Measurements from ENCODE around the gene C1RL. TPM values are rescaled to one million over a fixed set of nuclear protein-coding genes. Genes with fewer than 3 reads are reported as not detected.
"Not testable (repeated sequence)": the region's sequence is repeated elsewhere in the genome, so short reads cannot be mapped to it uniquely, and the experiment has no call there.

The C1RL gene
- total and polyA plus RNA-seq, 4 experiments from 2014 or later: 4.9 to 33.6 (median 20.1) TPM

- intact Hi-C loops (cut with micrococcal nuclease); H3K36me3 Mint-ChIP-seq: not testable (repeated sequence)
Observed at GRCh38 chr12:7049445-7049951, 59.5 kb downstream of the C1RL start.

GRCh38 chr12:7047306-7047705 lies 61.7 kb downstream of the C1RL start:
- H3K27me3 Mint-ChIP-seq: peaks cover 0 to 3% of the 10 kb centered on the region in 2 donors
- peaks cover 6 to 15% (median 11%) of the 10 kb centered on the region in 4 donors for H3K4me1 Mint-ChIP-seq
- H3K27ac ChIP-seq (ENCODE audit: low read depth, low read length): no peak overlapping the region
- peak overlapping the region in 2 of 8 donors; percentile 28 to 64 for H3K4me3 Mint-ChIP-seq
- intact Hi-C loops (cut with micrococcal nuclease): no loop called here
- no peaks in the 10 kb centered on the region for H3K36me3 ChIP-seq (ENCODE audit: insufficient read depth, low read length)
- H3K27me3 ChIP-seq (ENCODE audit: insufficient read depth, low read length): no peaks in the 10 kb centered on the region
- H3K9me3 ChIP-seq (ENCODE audit: control insufficient read depth in 1 of 2, low read length in 2 of 2): no peaks in the 10 kb centered on the region
- H3K4me1 ChIP-seq (ENCODE audit: insufficient read depth, low read length): peaks cover 7% of the 10 kb centered on the region
- CTCF ChIA-PET (ENCODE audit: partially characterized antibody): interaction anchor here (1.9 kb wide), 1 partner anchor 10 kb away, joined by 6 read pairs; no protein-coding TSS in a partner anchor
- DNase-seq: no peak
- no peaks in the 10 kb centered on the region for H3K36me3 Mint-ChIP-seq
- POLR2A ChIA-PET (ENCODE audit: partially characterized antibody): no interaction called here
- H3K27ac Mint-ChIP-seq: peak overlapping the region in 2 of 7 donors; percentile 21 to 72
- no peaks in the 10 kb centered on the region for H3K9me3 Mint-ChIP-seq
- no peak overlapping the region for H3K4me3 ChIP-seq (ENCODE audit: low read length in 2 of 2)

More at GRCh38 chr12:7049445-7049951, 59.5 kb downstream of the C1RL start:
- H3K36me3 ChIP-seq (ENCODE audit: insufficient read depth, low read length); H3K27me3 Mint-ChIP-seq; H3K9me3 Mint-ChIP-seq; H3K4me3 Mint-ChIP-seq; H3K27ac Mint-ChIP-seq; POLR2A ChIA-PET (ENCODE audit: partially characterized antibody); H3K9me3 ChIP-seq (ENCODE audit: control insufficient read depth in 1 of 2, low read length in 2 of 2); DNase-seq; H3K27ac ChIP-seq (ENCODE audit: low read depth, low read length); CTCF ChIA-PET (ENCODE audit: partially characterized antibody); H3K27me3 ChIP-seq (ENCODE audit: insufficient read depth, low read length); H3K4me1 ChIP-seq (ENCODE audit: insufficient read depth, low read length); H3K4me3 ChIP-seq (ENCODE audit: low read length in 2 of 2): not testable (repeated sequence)
- H3K4me1 Mint-ChIP-seq: peaks cover 6 to 15% (median 11%) of the 10 kb centered on the region in 4 donors

DNA sequence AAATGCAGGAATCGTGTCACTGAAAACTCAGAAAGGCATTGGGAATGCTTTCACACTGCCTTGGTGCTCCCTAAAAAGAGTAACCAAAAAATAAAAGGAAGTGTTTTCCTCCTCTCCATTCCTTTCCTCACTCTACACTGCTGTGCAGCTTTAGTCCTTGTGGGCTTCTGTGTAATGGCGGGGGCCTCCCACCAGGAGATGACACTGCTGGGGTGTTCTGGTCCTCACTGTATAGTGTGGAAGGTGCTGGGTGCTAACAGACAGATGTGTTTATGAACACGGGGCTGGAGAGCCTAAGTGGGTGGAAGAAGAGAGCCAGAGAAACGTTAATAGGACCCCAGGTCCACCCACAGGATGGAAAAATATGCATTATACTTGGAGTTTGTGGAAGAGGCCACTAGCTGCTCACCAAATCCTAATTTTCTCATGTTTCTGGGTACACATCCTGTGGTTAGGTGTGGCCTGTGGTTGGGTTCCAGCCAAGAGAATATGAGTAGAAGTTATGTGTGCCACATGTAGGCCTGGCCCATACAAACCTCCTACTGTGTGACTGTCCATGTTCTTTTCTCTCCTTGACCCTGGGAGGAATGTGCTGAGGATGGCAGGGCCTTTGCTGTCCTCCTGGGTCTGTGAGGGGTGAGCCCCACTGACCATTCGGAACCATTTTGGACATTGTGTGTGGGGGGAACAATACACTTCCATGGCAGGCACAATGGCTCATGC lies 62.5 kb downstream of the C1RL start:
- H3K27ac ChIP-seq (ENCODE audit: low read depth, low read length): no peak overlapping the region
- H3K36me3 Mint-ChIP-seq: no peaks in the 10 kb centered on the region
- H3K27me3 Mint-ChIP-seq: peaks cover 0 to 3% of the 10 kb centered on the region in 2 donors
- no peaks in the 10 kb centered on the region for H3K9me3 ChIP-seq (ENCODE audit: control insufficient read depth in 1 of 2, low read length in 2 of 2)
- POLR2A ChIA-PET (ENCODE audit: partially characterized antibody): no interaction called here
- no peaks in the 10 kb centered on the region for H3K36me3 ChIP-seq (ENCODE audit: insufficient read depth, low read length)
- peaks cover 0 to 2% (median 0%) of the 10 kb centered on the region in 8 donors for H3K9me3 Mint-ChIP-seq
- CTCF ChIA-PET (ENCODE audit: partially characterized antibody): interaction anchor here (1.9 kb wide), 1 partner anchor 11 kb away, joined by 6 read pairs; no protein-coding TSS in a partner anchor
- H3K27me3 ChIP-seq (ENCODE audit: insufficient read depth, low read length): no peaks in the 10 kb centered on the region
- no peak for DNase-seq
- H3K4me3 Mint-ChIP-seq: no peak overlapping the region
- peaks cover 7% of the 10 kb centered on the region for H3K4me1 ChIP-seq (ENCODE audit: insufficient read depth, low read length)
- peak overlapping the region in 1 of 7 donors; percentile 18 for H3K27ac Mint-ChIP-seq
- intact Hi-C loops (cut with micrococcal nuclease): no loop called here
- no peak overlapping the region for H3K4me3 ChIP-seq (ENCODE audit: low read length in 2 of 2)
- peaks cover 6 to 15% (median 11%) of the 10 kb centered on the region in 4 donors for H3K4me1 Mint-ChIP-seq

- Histone ChIP-seq H3K27me3 (ENCODE audit: insufficient read depth, low read length) (no peaks in the 10 kb centered on the region), H3K9me3 (ENCODE audit: control insufficient read depth in 1 of 2, low read length in 2 of 2) (no peaks in the 10 kb centered on the region), H3K4me1 (ENCODE audit: insufficient read depth, low read length) (peaks cover 7% of the 10 kb centered on the region), H3K4me3 (ENCODE audit: low read length in 2 of 2) (no peak overlapping the region), H3K27ac (ENCODE audit: low read depth, low read length) (no peak overlapping the region), H3K36me3 (ENCODE audit: insufficient read depth, low read length) (no peaks in the 10 kb centered on the region)
- Mint-ChIP-seq H3K9me3 (peaks cover 0 to 2% (median 0%) of the 10 kb centered on the region in 8 donors), H3K4me3 (no peak overlapping the region), H3K4me1 (peaks cover 6 to 15% (median 11%) of the 10 kb centered on the region in 4 donors), H3K36me3 (no peaks in the 10 kb centered on the region), H3K27me3 (peaks cover 0 to 3% of the 10 kb centered on the region in 2 donors), H3K27ac (no peak overlapping the region)
- intact Hi-C loops (cut with micrococcal nuclease): no loop called here
- DNase-seq: no peak
- ChIA-PET CTCF (ENCODE audit: partially characterized antibody) (no interaction called here), POLR2A (ENCODE audit: partially characterized antibody) (no interaction called here)
Observed at GRCh38 chr12:7045913-7046312, 63.1 kb downstream of the C1RL start.

Other genes starting within 250 kb of the C1RL start
- gene TPI1, start 241.7 kb downstream of the C1RL start, total RNA-seq: 100 to 1,000 TPM; 155 to 164 TPM
- 100 to 1,000 TPM; 572 to 777 TPM for gene TPI1, start 241.7 kb downstream of the C1RL start, polyA plus RNA-seq
- gene SPSB2, start 235.9 kb downstream of the C1RL start, total RNA-seq: 10 to 100 TPM; 19.8 to 21.9 TPM
- gene SPSB2, start 235.9 kb downstream of the C1RL start, polyA plus RNA-seq: 10 to 100 TPM; 16.6 to 25.5 TPM
- 1 to 10 TPM; 8.3 to 9.1 TPM for gene LRRC23, start 204.4 kb downstream of the C1RL start, total RNA-seq
- 1 to 10 TPM; 4.1 to 4.2 TPM for gene LRRC23, start 204.4 kb downstream of the C1RL start, polyA plus RNA-seq
- gene ENO2, start 194.6 kb downstream of the C1RL start, total RNA-seq: 100 to 1,000 TPM; 187 to 190 TPM
- 10 to 100 TPM; 28.4 to 35.8 TPM for gene ENO2, start 194.6 kb downstream of the C1RL start, polyA plus RNA-seq
- gene ATN1, start 181.3 kb downstream of the C1RL start, total RNA-seq: 10 to 100 TPM; 32.2 to 33.0 TPM
- gene ATN1, start 181.3 kb downstream of the C1RL start, polyA plus RNA-seq: 1 to 10 TPM in 1 of 2 donors, under 1 TPM in 1; 0.16 to 1.1 TPM
- gene RNU7-1, start 165.4 kb downstream of the C1RL start, total RNA-seq: not detected
- gene RNU7-1, start 165.4 kb downstream of the C1RL start, polyA plus RNA-seq: not detected
- gene C12orf57, start 165.2 kb downstream of the C1RL start, total RNA-seq: 100 to 1,000 TPM; 423 to 425 TPM
- gene C12orf57, start 165.2 kb downstream of the C1RL start, polyA plus RNA-seq: 100 to 1,000 TPM; 155 to 244 TPM
- gene PTPN6, start 157.9 kb downstream of the C1RL start, total RNA-seq: 100 to 1,000 TPM; 189 to 199 TPM
- 100 to 1,000 TPM; 126 to 325 TPM for gene PTPN6, start 157.9 kb downstream of the C1RL start, polyA plus RNA-seq
- gene PHB2, start 138.6 kb downstream of the C1RL start, total RNA-seq: 100 to 1,000 TPM; 142 to 148 TPM
- 100 to 1,000 TPM; 102 to 114 TPM for gene PHB2, start 138.6 kb downstream of the C1RL start, polyA plus RNA-seq
- gene EMG1, start 138.3 kb downstream of the C1RL start, total RNA-seq: 10 to 100 TPM; 68.6 to 70.8 TPM
- 10 to 100 TPM; 68.8 to 69.8 TPM for gene EMG1, start 138.3 kb downstream of the C1RL start, polyA plus RNA-seq
- 10 to 100 TPM; 18.3 to 21.6 TPM for gene LPCAT3, start 90.7 kb downstream of the C1RL start, total RNA-seq
- 10 to 100 TPM; 25.3 to 33.8 TPM for gene LPCAT3, start 90.7 kb downstream of the C1RL start, polyA plus RNA-seq
- gene C1S, start 48.5 kb downstream of the C1RL start, total RNA-seq: 1 to 10 TPM; 1.3 to 2.6 TPM
- not detected for gene C1S, start 48.5 kb downstream of the C1RL start, polyA plus RNA-seq
- gene C1R, start 16.8 kb downstream of the C1RL start, total RNA-seq: 1 to 10 TPM in 1 of 2 experiments, under 1 TPM in 1; 0.86 to 2.3 TPM
- gene C1R, start 16.8 kb downstream of the C1RL start, polyA plus RNA-seq: under 1 TPM; 0.44 to 0.53 TPM
- gene RBP5, start 19.7 kb upstream of the C1RL start, total RNA-seq: 1 to 10 TPM; 1.2 to 1.3 TPM
- not detected for gene RBP5, start 19.7 kb upstream of the C1RL start, polyA plus RNA-seq
- 10 to 100 TPM; 50.7 to 58.5 TPM for gene CLSTN3, start 21.2 kb upstream of the C1RL start, total RNA-seq
- gene CLSTN3, start 21.2 kb upstream of the C1RL start, polyA plus RNA-seq: 1 to 10 TPM; 6.7 to 7.5 TPM
- 10 to 100 TPM; 27.7 to 28.9 TPM for gene PEX5, start 80.5 kb upstream of the C1RL start, total RNA-seq
- gene PEX5, start 80.5 kb upstream of the C1RL start, polyA plus RNA-seq: 10 to 100 TPM; 10.8 to 15.2 TPM
- not detected for gene ACSM4, start 194.9 kb upstream of the C1RL start, total RNA-seq
- not detected for gene ACSM4, start 194.9 kb upstream of the C1RL start, polyA plus RNA-seq

All from CD4-positive, alpha-beta memory T cell (primary cell).